Left ventricle myocardium inferior (tissue), 1 donor: ENCODE data around the gene MRPS27. TPM values are rescaled to one million over a fixed set of nuclear protein-coding genes. Genes with fewer than 3 reads are reported as not detected.

ENCODE experiments used
- DNase-seq: peaks from one replicate; pipeline ENCODE4 v3.0.0-alpha.2; 2020
- H3K27ac ChIP-seq: fragments of 200-600 bp; replicated peaks from 2 replicates; pipeline ENCODE4 v1.8.0; 2021
- H3K27me3 ChIP-seq: fragments of 200-600 bp; 2 replicates; pipeline ENCODE4 v1.8.0; 2021; ENCODE audit warnings: low read depth
- H3K36me3 ChIP-seq: fragments of 200-600 bp; 2 replicates; pipeline ENCODE4 v1.8.0; 2021
- H3K4me1 ChIP-seq: fragments of 200-600 bp; 2 replicates; pipeline ENCODE4 v1.8.0; 2021
- H3K4me3 ChIP-seq: fragments of 200-600 bp; 2 replicates; pipeline ENCODE4 v1.8.0; 2021; ENCODE audit warnings: mild to moderate bottlenecking, moderate library complexity
- H3K9me3 ChIP-seq: fragments of 200-600 bp; replicated peaks from 2 replicates; pipeline ENCODE4 v1.8.0; 2021
- CTCF ChIP-seq: fragments of 200-600 bp; IDR thresholded peaks from 2 replicates; pipeline ENCODE4 v1.8.0; 2021; ENCODE audit warnings: antibody characterized with exemption, mild to moderate bottlenecking, borderline replicate concordance
- intact Hi-C: fragments of 100-400 bp; cut with micrococcal nuclease; formaldehyde crosslinking; loops from one replicate; pipeline ENCODE4 v1.11.0; 2022
- total RNA-seq: library from RNA; stranded (reverse); fragmentation: NEBNext Ultra II Directional; extraction: Animal tissue kit (Norgen Biotek cat#: 25700); gene quantifications from one replicate; pipeline ENCODE4 v1.2.1, GENCODE V29; 2021
- donor health status: DM: no; HTN: yes; CAD: no; lungs with severe emphysema.

Gene MRPS27
- total RNA-seq, 1 donor from 2014 or later = 72.0 TPM

GRCh38 chr5:72314571-72315172 lies 5.4 kb downstream of the MRPS27 start:
- Histone ChIP-seq H3K4me3 (no peak overlapping the region), H3K27me3 (no peaks in the 10 kb centered on the region), H3K9me3 (no peaks in the 10 kb centered on the region), H3K27ac (peak overlapping the region; percentile 5), H3K36me3 (peaks cover 55% of the 10 kb centered on the region), H3K4me1 (peaks cover 30% of the 10 kb centered on the region)
- peak; percentile 49 for TF ChIP-seq CTCF
- DNase-seq = no peak
- intact Hi-C loops = no loop called here

DNA sequence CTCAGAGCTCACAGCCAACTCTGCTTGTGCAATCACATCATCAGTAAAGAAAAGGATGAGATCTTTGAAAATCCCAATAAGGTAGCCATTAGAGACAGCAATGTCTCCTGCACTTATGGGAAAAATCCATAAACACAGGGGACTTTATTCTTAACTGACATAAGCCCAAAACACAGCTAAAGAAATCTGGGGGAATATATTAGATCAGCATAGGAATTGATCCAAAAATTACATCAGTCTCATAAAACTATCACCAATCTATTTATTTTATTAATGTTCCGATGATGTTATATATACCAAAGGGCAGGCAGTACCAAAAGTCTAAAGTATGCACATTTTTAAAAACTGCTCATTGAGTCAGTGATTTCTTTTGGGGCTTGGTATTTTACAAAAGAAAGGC lies 6.9 kb downstream of the MRPS27 start:
- H3K27me3 ChIP-seq = no peaks in the 10 kb centered on the region
- H3K4me1 ChIP-seq = peaks cover 21% of the 10 kb centered on the region
- intact Hi-C loops = no loop called here
- H3K9me3 ChIP-seq = no peaks in the 10 kb centered on the region
- no peak for DNase-seq
- no peak overlapping the region for H3K27ac ChIP-seq
- H3K4me3 ChIP-seq = no peak overlapping the region
- peaks cover 56% of the 10 kb centered on the region for H3K36me3 ChIP-seq
- no peak for TF ChIP-seq CTCF

GRCh38 chr5:72308853-72309191 lies 11.2 kb downstream of the MRPS27 start:
- no peak for TF ChIP-seq CTCF
- H3K27me3 ChIP-seq = no peaks in the 10 kb centered on the region
- H3K36me3 ChIP-seq = peaks cover 42% of the 10 kb centered on the region
- no peak for DNase-seq
- intact Hi-C loops = loop anchor here (10.0 kb wide), 2 partner anchors 174 to 524 kb away; no protein-coding TSS in a partner anchor
- H3K27ac ChIP-seq = peak overlapping the region; percentile 97
- no peaks in the 10 kb centered on the region for H3K9me3 ChIP-seq
- H3K4me1 ChIP-seq = peaks cover 33% of the 10 kb centered on the region
- H3K4me3 ChIP-seq = peak overlapping the region; percentile 82

- Histone ChIP-seq H3K4me3 (peak overlapping the region; percentile 82), H3K9me3 (no peaks in the 10 kb centered on the region), H3K27me3 (no peaks in the 10 kb centered on the region), H3K36me3 (peaks cover 36% of the 10 kb centered on the region), H3K4me1 (peaks cover 33% of the 10 kb centered on the region), H3K27ac (peak overlapping the region; percentile 97)
- DNase-seq = peak; percentile 98
- TF ChIP-seq CTCF = peak; percentile 95
- intact Hi-C loops = loop anchor here (10.0 kb wide), 2 partner anchors 173 to 523 kb away; no protein-coding TSS in a partner anchor
Observed at GRCh38 chr5:72307968-72308852, 11.8 kb downstream of the MRPS27 start.

GRCh38 chr5:72307573-72307967 lies 12.5 kb downstream of the MRPS27 start:
- Histone ChIP-seq H3K9me3 (no peaks in the 10 kb centered on the region), H3K36me3 (peaks cover 30% of the 10 kb centered on the region), H3K27ac (peak overlapping the region; percentile 97), H3K4me1 (peaks cover 33% of the 10 kb centered on the region), H3K27me3 (no peaks in the 10 kb centered on the region), H3K4me3 (peak overlapping the region; percentile 82)
- DNase-seq = no peak
- no peak for TF ChIP-seq CTCF
- intact Hi-C loops = loop anchor here (10.0 kb wide), 2 partner anchors 173 to 523 kb away; no protein-coding TSS in a partner anchor
